GM15510 (cell line): ENCODE measurements around the gene CDH13.

Experiments
- POLR2A ChIP-seq: IDR thresholded peaks from 3 replicates; pipeline ENCODE4 v1.6.1; 2011; ENCODE audit warnings: borderline replicate concordance; ENCODE audit not compliant: insufficient read length; ENCODE audit errors: extremely low read depth

CDH13 gene

GRCh38 chr16:83674931-83675535 lies 1048.3 kb downstream of the CDH13 start:
- no peak for TF ChIP-seq POLR2A

DNA sequence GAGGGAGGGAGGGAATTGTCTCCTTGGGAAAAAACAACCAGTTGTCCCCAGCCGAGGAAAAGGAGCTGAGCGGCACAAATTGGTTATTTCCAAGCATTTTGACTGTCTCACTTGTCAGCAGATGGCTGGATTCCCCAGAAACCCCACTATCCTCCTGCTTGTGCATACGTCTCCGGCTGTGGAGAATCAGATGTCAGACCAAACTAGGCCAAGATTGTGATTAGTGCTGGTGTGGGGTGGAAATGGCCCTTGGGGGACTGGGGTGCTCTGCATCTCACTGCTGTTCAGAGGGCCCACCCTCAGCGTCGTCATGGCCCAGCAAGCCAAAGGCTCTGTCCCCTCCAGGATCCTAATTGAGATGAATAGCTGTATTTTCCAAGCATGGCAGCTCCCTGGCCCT lies 1049.3 kb downstream of the CDH13 start:
- TF ChIP-seq POLR2A, result no peak

GRCh38 chr16:83680980-83681379 lies 1054.2 kb downstream of the CDH13 start:
- no peak for TF ChIP-seq POLR2A

DNA sequence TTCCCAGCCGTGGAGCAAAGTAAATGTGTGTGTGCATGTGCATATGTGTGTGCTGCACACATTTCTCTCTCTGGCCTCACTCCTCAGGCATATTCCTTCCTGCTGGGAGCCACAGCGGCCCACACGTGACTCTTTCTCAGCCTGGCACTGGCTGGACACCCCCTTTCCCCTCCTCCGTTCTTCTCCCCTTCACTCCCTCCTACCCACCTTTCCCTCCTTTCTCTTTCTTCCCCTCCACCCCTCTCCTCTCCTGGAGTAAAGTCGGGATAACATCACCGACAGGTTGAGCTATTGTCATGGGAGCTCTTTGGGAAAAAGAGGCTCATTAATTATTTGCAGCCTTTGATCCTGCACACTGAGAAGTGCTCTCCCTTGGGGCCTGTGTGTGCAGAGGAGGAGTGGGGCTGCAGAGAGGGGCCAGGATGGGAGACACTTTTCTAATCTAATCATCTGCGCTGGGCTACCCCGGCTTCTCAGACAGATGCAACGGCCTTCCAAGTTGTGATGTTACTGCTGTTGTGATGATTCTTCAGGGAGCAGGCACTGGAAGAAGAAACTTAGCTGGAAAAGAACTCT lies 1054.7 kb downstream of the CDH13 start:
- TF ChIP-seq POLR2A, result no peak

DNA sequence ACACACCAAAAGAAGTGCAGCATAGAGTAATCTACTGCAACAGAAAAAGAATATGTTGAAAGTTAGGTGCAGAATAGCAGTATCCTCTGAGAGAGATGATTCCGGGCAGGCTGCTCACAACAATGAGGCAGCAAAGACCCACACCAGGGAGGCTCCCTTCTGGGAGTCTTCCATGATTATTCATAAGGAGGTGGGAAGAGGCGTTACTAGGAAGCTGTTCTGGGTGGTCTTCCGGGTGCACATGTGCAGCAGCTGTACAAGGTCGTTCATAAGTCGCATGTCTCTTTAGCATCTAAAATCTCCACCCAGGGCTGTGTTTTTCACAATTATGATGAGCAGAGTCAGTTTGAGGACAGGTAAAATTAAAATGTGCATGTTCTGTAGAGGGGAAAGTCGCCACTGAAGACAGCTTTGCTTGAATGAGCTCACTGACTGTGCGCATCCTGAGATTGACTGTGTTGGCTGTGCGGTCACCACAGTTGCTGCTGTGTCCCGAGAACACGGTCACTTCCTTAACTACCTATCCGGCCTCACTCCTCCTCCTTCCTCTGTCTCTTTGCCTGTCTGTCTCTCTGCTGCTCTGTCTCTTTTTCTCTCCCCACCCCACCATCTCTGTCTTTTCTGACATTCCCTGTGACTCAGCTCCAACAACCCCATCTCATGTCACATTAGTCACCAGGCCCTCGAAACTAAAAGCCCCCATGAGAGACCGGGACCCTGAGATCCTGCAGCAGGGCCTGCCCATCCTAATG lies 1055.5 kb downstream of the CDH13 start:
- no peak for TF ChIP-seq POLR2A

GRCh38 chr16:83682868-83683235 lies 1056.1 kb downstream of the CDH13 start:
- TF ChIP-seq POLR2A, result no peak

DNA sequence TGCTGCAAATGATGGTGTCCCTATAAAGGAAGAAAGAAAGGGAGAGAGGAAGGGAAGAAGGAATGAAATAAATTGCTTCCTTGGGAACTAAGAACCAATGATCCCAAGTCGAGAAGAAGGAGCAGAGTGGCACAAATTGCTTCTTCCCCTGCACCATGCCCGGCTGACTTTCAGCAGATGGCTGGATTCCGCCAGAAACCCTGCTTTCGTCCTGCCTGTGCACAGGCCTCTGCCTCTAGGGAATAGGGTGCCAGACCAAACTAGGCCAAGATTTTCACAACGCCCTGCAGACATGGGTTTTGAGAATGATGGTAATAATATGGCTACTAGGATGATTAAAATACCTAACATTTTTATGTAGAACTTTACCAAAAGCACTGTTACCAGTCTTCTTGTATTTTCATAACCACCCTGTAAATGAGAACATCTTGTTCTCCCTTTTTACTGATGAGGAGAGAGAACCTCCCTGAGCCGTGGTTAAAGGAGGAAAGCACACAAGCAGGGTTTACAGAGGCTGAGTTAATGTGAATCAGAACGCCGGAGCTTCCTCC lies 1058.9 kb downstream of the CDH13 start:
- TF ChIP-seq POLR2A, result no peak

- TF ChIP-seq POLR2A, result no peak
These were observed 1060.0 kb downstream of the CDH13 start for GRCh38 chr16:83686726-83687125.

GRCh38 chr16:83689385-83689831 lies 1062.6 kb downstream of the CDH13 start:
- no peak for TF ChIP-seq POLR2A

DNA sequence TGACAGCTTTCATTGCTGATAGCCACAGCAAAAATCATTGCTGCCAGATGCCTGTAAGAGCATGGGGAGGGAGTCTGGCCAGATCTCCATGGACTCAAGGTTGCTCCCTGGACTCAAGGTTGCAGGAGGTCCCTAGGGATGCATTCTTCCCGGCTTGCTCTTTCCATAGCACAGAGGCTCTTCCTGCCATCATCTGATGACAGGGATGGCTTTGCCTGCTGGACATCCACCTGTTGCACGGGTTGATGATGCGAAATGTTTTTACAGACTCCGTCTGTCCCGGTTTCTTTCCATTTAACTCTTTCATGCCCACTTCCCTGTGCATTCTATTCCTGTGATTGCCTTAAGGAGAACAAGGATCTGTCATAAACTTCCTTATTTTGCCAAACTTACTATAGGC lies 1065.5 kb downstream of the CDH13 start:
- TF ChIP-seq POLR2A, result no peak

DNA sequence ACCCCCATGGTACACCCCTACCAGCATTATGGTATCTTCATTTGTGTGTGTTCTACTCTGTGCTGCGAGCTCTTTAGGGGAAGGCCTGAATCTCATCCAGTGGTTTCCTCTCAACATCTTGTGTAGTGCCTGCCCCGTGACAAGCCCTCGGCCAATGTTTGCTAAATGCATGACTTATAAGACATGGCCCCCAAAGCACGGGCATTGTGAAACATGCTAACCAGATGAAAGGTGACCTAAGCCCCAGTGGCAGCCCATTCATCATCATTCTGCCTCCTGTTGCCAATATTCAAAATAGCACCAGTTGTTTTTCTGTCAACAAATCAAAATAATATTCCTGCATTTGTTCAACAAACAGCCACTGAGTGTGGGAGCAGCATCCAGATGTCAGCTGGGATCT lies 1072.2 kb downstream of the CDH13 start:
- TF ChIP-seq POLR2A, result no peak

DNA sequence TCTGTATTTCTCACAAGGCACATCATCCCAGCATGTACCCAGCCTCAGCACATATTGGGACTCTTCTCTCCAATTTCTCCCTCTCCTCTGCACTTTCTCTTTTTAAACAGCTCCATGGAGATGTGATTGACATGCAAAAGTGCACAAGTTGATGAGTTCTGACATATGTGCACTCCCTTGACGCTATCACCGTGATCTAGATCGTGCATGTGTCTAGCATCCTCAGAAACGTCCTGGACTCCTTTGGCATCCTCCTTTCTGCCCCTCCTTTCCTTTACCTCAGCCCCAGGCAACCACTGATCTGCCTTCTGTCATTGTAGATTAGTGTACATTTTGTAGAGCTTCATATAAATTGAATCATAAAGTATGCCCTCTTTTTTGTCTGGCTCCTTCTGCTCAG lies 1073.0 kb downstream of the CDH13 start:
- TF ChIP-seq POLR2A, result no peak

- no peak for TF ChIP-seq POLR2A
These were observed 1074.1 kb downstream of the CDH13 start for GRCh38 chr16:83700918-83701317.

GRCh38 chr16:83701494-83701893 lies 1074.7 kb downstream of the CDH13 start:
- TF ChIP-seq POLR2A, result no peak

- TF ChIP-seq POLR2A, result no peak
These were observed 1077.9 kb downstream of the CDH13 start for GRCh38 chr16:83704656-83705055.

DNA sequence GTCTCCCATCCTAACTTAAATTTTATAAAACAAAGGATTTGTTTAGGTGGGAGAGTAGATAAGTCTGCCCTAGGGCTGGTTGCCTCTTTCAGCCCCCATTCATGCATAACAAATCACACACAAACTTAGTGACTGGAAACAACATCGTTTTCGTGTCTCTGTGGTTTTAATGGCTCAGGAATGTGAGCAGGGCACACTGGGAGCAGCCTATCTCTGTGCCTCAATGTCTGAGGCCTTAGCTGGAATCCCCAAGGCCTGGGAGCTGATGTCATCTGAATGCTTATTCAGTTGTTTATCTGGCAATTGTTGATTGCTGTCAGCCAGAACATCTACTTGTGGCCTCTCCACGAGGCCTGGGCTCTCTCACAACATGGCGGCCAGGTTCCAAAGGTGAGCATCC lies 1079.1 kb downstream of the CDH13 start:
- TF ChIP-seq POLR2A, result no peak

- no peak for TF ChIP-seq POLR2A
These were observed 1079.6 kb downstream of the CDH13 start for GRCh38 chr16:83706394-83706793.

DNA sequence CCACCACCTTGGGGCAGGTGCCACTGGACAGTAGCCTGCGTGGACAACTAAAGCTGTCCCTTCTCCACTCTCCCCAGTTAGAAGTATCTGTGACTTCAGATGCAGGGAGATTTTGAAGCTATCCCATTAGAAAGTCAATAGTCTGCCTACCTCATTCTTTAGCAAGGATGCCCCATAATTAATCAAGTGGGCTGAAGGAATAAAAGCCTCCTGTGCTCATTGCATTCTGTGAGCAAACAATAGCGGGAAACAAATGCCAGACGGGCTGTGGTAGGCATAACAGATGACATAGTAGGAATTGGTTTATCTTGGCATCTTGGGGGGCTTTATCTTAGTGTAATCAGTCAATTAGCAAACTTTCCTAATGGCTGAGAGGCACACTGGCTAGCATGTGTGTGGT lies 1084.3 kb downstream of the CDH13 start:
- no peak for TF ChIP-seq POLR2A
